Measurements from ENCODE around the gene UNC50.

Gene UNC50

GRCh38 chr2:98580656-98581284 is 27.6 kb upstream of the UNC50 start:
- TF ChIP-seq GABPA (IDR thresholded peaks at IDR 0.05; ENCODE audit: low read depth), result no peak
- no peak for TF ChIP-seq REST (IDR thresholded peaks at IDR 0.05; ENCODE audit: insufficient replicate concordance, low read depth)
- TF ChIP-seq POLR2AphosphoS5 (IDR thresholded peaks at IDR 0.05; ENCODE audit: low read depth), result no peak
- TF ChIP-seq CTCF (IDR thresholded peaks at IDR 0.05; ENCODE audit: insufficient read depth, low read length), result no peak
- no peak for TF ChIP-seq SPI1 (IDR thresholded peaks at IDR 0.05; ENCODE audit: borderline replicate concordance, low read depth)
- no peaks in the 10 kb centered on the region for H3K27me3 ChIP-seq (ENCODE audit: insufficient read depth, poor library complexity, severe bottlenecking)
- no peak for DNase-seq (ENCODE audit: low read depth in 1 of 2, low spot score in 1 of 2)
- H3K4me3 ChIP-seq (replicated peaks; ENCODE audit: insufficient read depth, low read length), result no peak overlapping the region
- H3K27ac ChIP-seq (replicated peaks), result no peak overlapping the region

- TF ChIP-seq GABPA (IDR thresholded peaks at IDR 0.05; ENCODE audit: low read depth) (no peak), CTCF (IDR thresholded peaks at IDR 0.05; ENCODE audit: insufficient read depth, low read length) (no peak), SPI1 (IDR thresholded peaks at IDR 0.05; ENCODE audit: borderline replicate concordance, low read depth) (no peak), POLR2AphosphoS5 (IDR thresholded peaks at IDR 0.05; ENCODE audit: low read depth) (no peak)
- DNase-seq (ENCODE audit: low read depth in 1 of 2, low spot score in 1 of 2), result no peak
- no peak overlapping the region for H3K4me3 ChIP-seq (replicated peaks; ENCODE audit: insufficient read depth, low read length)
- H3K27me3 ChIP-seq (ENCODE audit: insufficient read depth, poor library complexity, severe bottlenecking), result no peaks in the 10 kb centered on the region
- H3K27ac ChIP-seq (replicated peaks), result no peak overlapping the region
Measured at GRCh38 chr2:98582523-98582922, 25.9 kb upstream of the UNC50 start.

GRCh38 chr2:98583276-98583675 is 25.1 kb upstream of the UNC50 start:
- TF ChIP-seq SPI1 (IDR thresholded peaks at IDR 0.05; ENCODE audit: borderline replicate concordance, low read depth) (no peak), POLR2AphosphoS5 (IDR thresholded peaks at IDR 0.05; ENCODE audit: low read depth) (no peak), REST (IDR thresholded peaks at IDR 0.05; ENCODE audit: insufficient replicate concordance, low read depth) (no peak)
- no peak overlapping the region for H3K27ac ChIP-seq (replicated peaks)
- H3K4me3 ChIP-seq (replicated peaks; ENCODE audit: insufficient read depth, low read length), result no peak overlapping the region
- no peak for DNase-seq (ENCODE audit: low read depth in 1 of 2, low spot score in 1 of 2)
- H3K27me3 ChIP-seq (ENCODE audit: insufficient read depth, poor library complexity, severe bottlenecking), result no peaks in the 10 kb centered on the region

- Histone ChIP-seq H3K27me3 (ENCODE audit: insufficient read depth, poor library complexity, severe bottlenecking) (no peaks in the 10 kb centered on the region), H3K27ac (replicated peaks) (no peak overlapping the region), H3K4me3 (replicated peaks; ENCODE audit: insufficient read depth, low read length) (no peak overlapping the region)
- DNase-seq (ENCODE audit: low read depth in 1 of 2, low spot score in 1 of 2), result no peak
- TF ChIP-seq SPI1 (IDR thresholded peaks at IDR 0.05; ENCODE audit: borderline replicate concordance, low read depth), result no peak
- TF ChIP-seq CTCF (IDR thresholded peaks at IDR 0.05; ENCODE audit: insufficient read depth, low read length), result no peak
- TF ChIP-seq GABPA (IDR thresholded peaks at IDR 0.05; ENCODE audit: low read depth), result no peak
- no peak for TF ChIP-seq POLR2AphosphoS5 (IDR thresholded peaks at IDR 0.05; ENCODE audit: low read depth)
Measured at GRCh38 chr2:98583816-98584618, 24.4 kb upstream of the UNC50 start.
